Measurements from ENCODE around the gene DOCK4.

DNA sequence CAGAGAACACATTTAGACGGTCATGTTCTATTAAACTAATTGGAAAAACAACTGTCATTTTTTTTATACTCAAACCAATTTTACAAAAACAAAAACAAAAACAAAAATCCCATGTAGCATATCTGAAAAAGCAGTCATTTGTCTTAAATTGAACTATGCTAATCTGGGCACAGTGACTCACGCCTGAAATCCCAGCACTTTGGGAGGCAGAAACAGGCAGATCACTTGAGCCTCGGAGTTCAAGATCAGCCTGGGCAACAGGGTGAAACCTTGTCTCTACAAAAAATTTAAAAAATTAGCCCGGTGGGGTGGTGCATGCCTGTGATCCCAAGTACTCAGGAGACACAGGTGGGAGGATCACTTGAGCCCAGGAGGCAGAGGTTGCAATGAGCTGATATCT, 253.4 kb downstream of the DOCK4 start:
- TF ChIP-seq YY1 (IDR thresholded peaks at IDR 0.05; ENCODE audit: insufficient read depth, insufficient read length): no peak
- no peak for TF ChIP-seq ZNF274 (IDR thresholded peaks at IDR 0.05; ENCODE audit: low read depth, low read length)

Data from NT2/D1 (cell line).